ENCODE data around the gene CCDC187.

GRCh38 chr9:136321561-136321960 lies 17.7 kb upstream of the CCDC187 start:
- no peak for TF ChIP-seq CTCF (IDR thresholded peaks at IDR 0.05; ENCODE audit: poor library complexity, severe bottlenecking)
- no peak for TF ChIP-seq RAD21 (conservative IDR thresholded peaks at IDR 0.05)
- TF ChIP-seq SMC3 (conservative IDR thresholded peaks at IDR 0.05; ENCODE audit: poor library complexity): no peak
- no peak for TF ChIP-seq POLR2AphosphoS5 (IDR thresholded peaks at IDR 0.05)
- no peak for TF ChIP-seq EZH2 (IDR thresholded peaks at IDR 0.05; ENCODE audit: borderline replicate concordance, insufficient read depth, low read length, poor library complexity, severe bottlenecking)
- TF ChIP-seq REST (IDR thresholded peaks at IDR 0.05; ENCODE audit: borderline replicate concordance): no peak

Data from neural cell (in vitro differentiated cells).